ENCODE data around the gene ENTREP3.

ENTREP3 gene

GRCh38 chr1:155277902-155278688 is 22.8 kb upstream of the ENTREP3 start:
- peak; percentile 73 for DNase-seq

- DNase-seq = peak; percentile 96
These were observed 22.0 kb upstream of the ENTREP3 start, which contains the start of gene HCN3 for GRCh38 chr1:155277070-155277901. TSS of gene HCN3 (plus strand) at chr1:155277463. CDS start at chr1:155277591, 128 bp downstream.

- DNase-seq = peak; percentile 90
These were observed 18.3 kb upstream of the ENTREP3 start, which contains the start of gene CLK2 for GRCh38 chr1:155273343-155274245. TSS of gene CLK2 (minus strand) at chr1:155273504. CDS start at chr1:155270977, 2,527 bp downstream.

GRCh38 chr1:155272466-155273342 is 17.4 kb upstream of the ENTREP3 start:
- peak; percentile 57 for DNase-seq

- DNase-seq = no peak
These were observed 14.1 kb upstream of the ENTREP3 start for GRCh38 chr1:155269381-155269780.

GRCh38 chr1:155268630-155269029 is 13.3 kb upstream of the ENTREP3 start:
- DNase-seq = no peak

GRCh38 chr1:155267373-155267772 is 12.1 kb upstream of the ENTREP3 start:
- no peak for DNase-seq

GRCh38 chr1:155266553-155266952 is 11.3 kb upstream of the ENTREP3 start:
- DNase-seq = no peak

GRCh38 chr1:155263067-155263466 is 7.8 kb upstream of the ENTREP3 start:
- DNase-seq = no peak

GRCh38 chr1:155261852-155262673 is 6.8 kb upstream of the ENTREP3 start, which contains the start of gene SCAMP3:
TSS of gene SCAMP3 (minus strand) at chr1:155262360. CDS start at chr1:155262151, 209 bp downstream.
- peak; percentile 96 for DNase-seq

GRCh38 chr1:155261493-155261851 is 6.2 kb upstream of the ENTREP3 start:
- no peak for DNase-seq

GRCh38 chr1:155260276-155260675 is 5.0 kb upstream of the ENTREP3 start:
- no peak for DNase-seq

GRCh38 chr1:155256058-155256852 is 972 bp upstream of the ENTREP3 start:
- no peak for DNase-seq

- no peak for DNase-seq
These were observed 505 bp downstream of the ENTREP3 start for GRCh38 chr1:155254714-155255242.

GRCh38 chr1:155254228-155254713 is 1.0 kb downstream of the ENTREP3 start:
- DNase-seq = no peak

GRCh38 chr1:155253797-155254196 is 1.5 kb downstream of the ENTREP3 start:
- DNase-seq = no peak

- DNase-seq = no peak
These were observed 2.1 kb downstream of the ENTREP3 start for GRCh38 chr1:155253208-155253607.

- no peak for DNase-seq
These were observed 3.7 kb downstream of the ENTREP3 start for GRCh38 chr1:155251566-155251965.
